HepG2 (cell line): Measurements from ENCODE around the gene ERC1.

Source experiments
- CTCF ChIP-seq: sonication (generic); formaldehyde crosslinking; IDR thresholded peaks from 2 replicates; pipeline ENCODE4 v1.5.0; 2020; ENCODE audit warnings: mild to moderate bottlenecking, missing genetic modification reagents, moderate library complexity
- FOXK1 ChIP-seq: sonication (generic); formaldehyde crosslinking; IDR thresholded peaks from 2 replicates; pipeline ENCODE4 v1.4.0; 2020; ENCODE audit warnings: low read depth, missing genetic modification reagents, borderline replicate concordance
- KLF9 ChIP-seq: IDR thresholded peaks from 2 replicates; pipeline ENCODE4 v1.6.1; 2016; ENCODE audit warnings: low read depth
- MXI1 ChIP-seq: IDR thresholded peaks from 3 replicates; pipeline ENCODE4 v1.6.1; 2012; ENCODE audit warnings: low read depth, low read length, inconsistent platforms, borderline replicate concordance
- NCOR1 ChIP-seq: fragments of 200-600 bp; sonication (generic); IDR thresholded peaks from 2 replicates; pipeline ENCODE4 v1.7.0; 2017; ENCODE audit warnings: antibody characterized with exemption, low read length, borderline replicate concordance
- POLR2A ChIP-seq, 2 experiments: IDR thresholded peaks; 2 replicates each; pipeline ENCODE4 v1.6.1; 2011; ENCODE audit warnings: low read depth in 2 of 2, low read length in 2 of 2, mild to moderate bottlenecking in 1 of 2, moderate library complexity in 1 of 2; ENCODE audit not compliant: insufficient read depth in 1 of 2
- TEF ChIP-seq: sonication (generic); formaldehyde crosslinking; IDR thresholded peaks from 2 replicates; pipeline ENCODE4 v1.5.0; 2020; ENCODE audit warnings: missing genetic modification reagents
- THRA ChIP-seq: sonication (generic); formaldehyde crosslinking; IDR thresholded peaks from 2 replicates; pipeline ENCODE4 v1.4.0; 2020; ENCODE audit warnings: missing genetic modification reagents, borderline replicate concordance
- ZNF616 ChIP-seq: sonication (generic); formaldehyde crosslinking; IDR thresholded peaks from 2 replicates; pipeline ENCODE4 v1.5.0; 2020; ENCODE audit warnings: low read depth, mild to moderate bottlenecking, missing genetic modification reagents
- ZNF879 ChIP-seq: sonication (generic); formaldehyde crosslinking; IDR thresholded peaks from 2 replicates; pipeline ENCODE4 v1.8.1; 2023; ENCODE audit warnings: missing genetic modification reagents
- TF ChIP-seq, protein P1 (sequence below): sonication (generic); formaldehyde crosslinking; IDR thresholded peaks from 2 replicates; pipeline ENCODE4 v1.4.0; 2020; ENCODE audit warnings: missing genetic modification reagents

- no peak for TF ChIP-seq KLF9 (CRISPR knock-in tag)
- TF ChIP-seq FOXK1, result no peak
- no peak for TF ChIP-seq CTCF (CRISPR knock-in tag)
- TF ChIP-seq NCOR1, result no peak
- TF ChIP-seq, protein P1, sequence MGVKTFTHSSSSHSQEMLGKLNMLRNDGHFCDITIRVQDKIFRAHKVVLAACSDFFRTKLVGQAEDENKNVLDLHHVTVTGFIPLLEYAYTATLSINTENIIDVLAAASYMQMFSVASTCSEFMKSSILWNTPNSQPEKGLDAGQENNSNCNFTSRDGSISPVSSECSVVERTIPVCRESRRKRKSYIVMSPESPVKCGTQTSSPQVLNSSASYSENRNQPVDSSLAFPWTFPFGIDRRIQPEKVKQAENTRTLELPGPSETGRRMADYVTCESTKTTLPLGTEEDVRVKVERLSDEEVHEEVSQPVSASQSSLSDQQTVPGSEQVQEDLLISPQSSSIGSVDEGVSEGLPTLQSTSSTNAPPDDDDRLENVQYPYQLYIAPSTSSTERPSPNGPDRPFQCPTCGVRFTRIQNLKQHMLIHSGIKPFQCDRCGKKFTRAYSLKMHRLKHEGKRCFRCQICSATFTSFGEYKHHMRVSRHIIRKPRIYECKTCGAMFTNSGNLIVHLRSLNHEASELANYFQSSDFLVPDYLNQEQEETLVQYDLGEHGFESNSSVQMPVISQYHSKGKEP (CRISPR knock-in tag), result no peak
- no peak for TF ChIP-seq MXI1
- no peak for TF ChIP-seq ZNF879 (CRISPR knock-in tag)
- no peak for TF ChIP-seq POLR2A (IDR thresholded peaks at IDR 0.05; ENCODE audit: insufficient read depth in 1 of 2, low read depth in 2 of 2, low read length in 2 of 2)
- TF ChIP-seq TEF (CRISPR knock-in tag), result no peak
- TF ChIP-seq ZNF616 (CRISPR knock-in tag), result no peak
- no peak for TF ChIP-seq THRA (CRISPR knock-in tag)
These were observed 1.6 kb downstream of the ERC1 start for GRCh38 chr12:992647-993046.
